WTC11 (cell line): ENCODE data around the gene TMEM150A. TPM values are rescaled to one million over a fixed set of nuclear protein-coding genes. Genes with fewer than 3 reads are reported as not detected.

Source experiments
- ATAC-seq: fragments of 200-7000 bp; cut with Tn5 transposase; 2 replicates; pipeline ENCODE4 v1.10.0; 2021; ENCODE audit warnings: mild to moderate bottlenecking, moderate library complexity
- CTCF ChIA-PET: fragments of 300-600 bp; sonication (Branson Sonifier 250); formaldehyde crosslinking; loops from one replicate; lab custom pipeline; 2021; ENCODE audit warnings: antibody characterized with exemption; lab: Charles Lee
- POLR2A ChIA-PET: fragments of 350-600 bp; sonication (Branson Sonifier 250); formaldehyde crosslinking; loops from one replicate; lab custom pipeline; 2021; ENCODE audit warnings: antibody characterized with exemption; lab: Charles Lee
- DNase-seq: peaks from one replicate; pipeline ENCODE4 v3.0.0; 2021; ENCODE audit warnings: low spot score
- H3K27ac Mint-ChIP-seq: 2 replicates; pipeline ENCODE4 v1.8.0; 2021; ENCODE audit warnings: mixed read lengths
- H3K27me3 Mint-ChIP-seq: 2 replicates; pipeline ENCODE4 v1.8.0; 2021; ENCODE audit warnings: low read depth, mild to moderate bottlenecking, moderate library complexity, mixed read lengths
- H3K36me3 Mint-ChIP-seq: 2 replicates; pipeline ENCODE4 v1.8.0; 2021; ENCODE audit warnings: mixed read lengths
- H3K4me1 Mint-ChIP-seq: 2 replicates; pipeline ENCODE4 v1.8.0; 2022; ENCODE audit warnings: mixed read lengths
- H3K4me3 Mint-ChIP-seq: 2 replicates; pipeline ENCODE4 v1.8.0; 2021; ENCODE audit warnings: mild to moderate bottlenecking, moderate library complexity, mixed read lengths
- H3K9me3 Mint-ChIP-seq: 2 replicates; pipeline ENCODE4 v1.8.0; 2021; ENCODE audit warnings: mixed read lengths
- AFF4 ChIP-seq: sonication (generic); formaldehyde crosslinking; IDR thresholded peaks from 2 replicates; pipeline ENCODE4 v1.8.1; 2023; ENCODE audit warnings: mild to moderate bottlenecking, missing genetic modification reagents, borderline replicate concordance
- ARID4B ChIP-seq: sonication (generic); formaldehyde crosslinking; IDR thresholded peaks from 2 replicates; pipeline ENCODE4 v1.8.0; 2023; ENCODE audit warnings: missing genetic modification reagents, mild to moderate bottlenecking, borderline replicate concordance
- CTCF ChIP-seq: fragments of 200-600 bp; IDR thresholded peaks from 2 replicates; pipeline ENCODE4 v1.8.0; 2022; ENCODE audit warnings: antibody characterized with exemption
- ERG ChIP-seq: fragments of 250-450 bp; sonication (Bioruptor Pico); IDR thresholded peaks from 2 replicates; pipeline ENCODE4 v1.8.0; 2021; ENCODE audit warnings: mild to moderate bottlenecking
- ESRRA ChIP-seq: sonication (generic); formaldehyde crosslinking; IDR thresholded peaks from 2 replicates; pipeline ENCODE4 v1.8.1; 2022; ENCODE audit warnings: mild to moderate bottlenecking, missing genetic modification reagents, borderline replicate concordance
- GRHL2 ChIP-seq: fragments of 250-450 bp; sonication (Bioruptor Pico); IDR thresholded peaks from 2 replicates; pipeline ENCODE4 v1.8.0; 2022; ENCODE audit warnings: mild to moderate bottlenecking, moderate library complexity; ENCODE audit not compliant: insufficient replicate concordance, severe bottlenecking
- HMGA2 ChIP-seq: fragments of 250-450 bp; sonication (Bioruptor Pico); IDR thresholded peaks from 2 replicates; pipeline ENCODE4 v1.4.0; 2021; ENCODE audit warnings: mild to moderate bottlenecking, moderate library complexity
- IRF2 ChIP-seq: sonication (generic); formaldehyde crosslinking; IDR thresholded peaks from 2 replicates; pipeline ENCODE4 v1.8.0; 2022; ENCODE audit warnings: low read depth, missing genetic modification reagents, borderline replicate concordance
- PRRX2 ChIP-seq: fragments of 250-450 bp; sonication (Bioruptor Pico); IDR thresholded peaks from 2 replicates; pipeline ENCODE4 v1.8.0; 2021; ENCODE audit warnings: mild to moderate bottlenecking
- SMAD4 ChIP-seq: sonication (generic); formaldehyde crosslinking; IDR thresholded peaks from 2 replicates; pipeline ENCODE4 v1.8.0; 2022; ENCODE audit warnings: mild to moderate bottlenecking, missing genetic modification reagents
- USF1 ChIP-seq: sonication (generic); formaldehyde crosslinking; IDR thresholded peaks from 2 replicates; pipeline ENCODE4 v1.8.0; 2022; ENCODE audit warnings: mild to moderate bottlenecking, missing genetic modification reagents
- ZNF121 ChIP-seq: sonication (generic); formaldehyde crosslinking; IDR thresholded peaks from 2 replicates; pipeline ENCODE4 v1.8.0; 2023; ENCODE audit warnings: missing genetic modification reagents
- ZNF219 ChIP-seq: sonication (generic); formaldehyde crosslinking; IDR thresholded peaks from 2 replicates; pipeline ENCODE4 v1.8.0; 2023; ENCODE audit warnings: missing genetic modification reagents, mild to moderate bottlenecking, borderline replicate concordance
- ZNF281 ChIP-seq: sonication (generic); formaldehyde crosslinking; IDR thresholded peaks from 2 replicates; pipeline ENCODE4 v1.8.0; 2023; ENCODE audit warnings: mild to moderate bottlenecking, missing genetic modification reagents
- ZNF416 ChIP-seq: fragments of 250-450 bp; sonication (Bioruptor Pico); IDR thresholded peaks from 2 replicates; pipeline ENCODE4 v1.9.0; 2021; ENCODE audit warnings: mild to moderate bottlenecking, inconsistent platforms
- ZNF671 ChIP-seq: fragments of 250-450 bp; sonication (Bioruptor Pico); IDR thresholded peaks from 2 replicates; pipeline ENCODE4 v1.8.0; 2021; ENCODE audit warnings: mild to moderate bottlenecking
- total RNA-seq: library from RNA; stranded (reverse); gene quantifications from 3 replicates; pipeline ENCODE4 v1.2.3, GENCODE V29; 2021

TMEM150A gene
- total RNA-seq, 1 experiment from 2014 or later: 20.9 TPM

- no peak for TF ChIP-seq AFF4 (CRISPR knock-in tag)
- no peak for TF ChIP-seq IRF2
- no peak for TF ChIP-seq ESRRA (CRISPR knock-in tag)
- TF ChIP-seq GRHL2 (CRISPR knock-in tag): no peak
- TF ChIP-seq HMGA2 (CRISPR knock-in tag): no peak
- TF ChIP-seq ARID4B (CRISPR knock-in tag): no peak
- TF ChIP-seq ERG (CRISPR knock-in tag): no peak
- TF ChIP-seq PRRX2 (CRISPR knock-in tag): no peak
These were observed 49.6 kb upstream of the TMEM150A start (continued) for GRCh38 chr2:85652056-85652455.

GRCh38 chr2:85651097-85651496 is 48.6 kb upstream of the TMEM150A start:
- DNase-seq: no peak
- TF ChIP-seq ZNF671 (CRISPR knock-in tag) (no peak), ZNF219 (no peak), ZNF416 (CRISPR knock-in tag) (no peak), GRHL2 (CRISPR knock-in tag) (no peak), USF1 (CRISPR knock-in tag) (no peak)
- TF ChIP-seq, all 79 proteins: peak for 0

GRCh38 chr2:85650456-85650855 is 48.0 kb upstream of the TMEM150A start:
- Mint-ChIP-seq H3K4me1 (peaks cover 5% of the 10 kb centered on the region), H3K27me3 (no peaks in the 10 kb centered on the region), H3K27ac (no peak overlapping the region), H3K36me3 (peaks cover 63% of the 10 kb centered on the region), H3K4me3 (no peak overlapping the region), H3K9me3 (no peaks in the 10 kb centered on the region)
- ATAC-seq (no peak), DNase-seq (no peak)
- POLR2A ChIA-PET: no interaction called here
- no peak for TF ChIP-seq SMAD4 (CRISPR knock-in tag)
- no peak for TF ChIP-seq USF1 (CRISPR knock-in tag)
- no peak for TF ChIP-seq ZNF281 (CRISPR knock-in tag)
- TF ChIP-seq ZNF121: peak; percentile 91
- no peak for TF ChIP-seq CTCF
- CTCF ChIA-PET: no interaction called here

More at GRCh38 chr2:85651097-85651496, 48.6 kb upstream of the TMEM150A start:
- Mint-ChIP-seq H3K9me3 (no peaks in the 10 kb centered on the region), H3K27me3 (no peaks in the 10 kb centered on the region), H3K27ac (no peak overlapping the region), H3K36me3 (peaks cover 57% of the 10 kb centered on the region), H3K4me3 (no peak overlapping the region), H3K4me1 (peaks cover 5% of the 10 kb centered on the region)
- no peak for ATAC-seq
- ChIA-PET CTCF (no interaction called here), POLR2A (no interaction called here)
